Calu3 (cell line): ENCODE data around the gene TECPR2. TPM values are rescaled to one million over a fixed set of nuclear protein-coding genes. Genes with fewer than 3 reads are reported as not detected.
A peak's percentile ranks its signal among the peaks of the same experiment; 100 is the strongest.

Experiments used
- BruUV-seq: library from RNA; stranded (reverse); fragments of 400-500 nt; replicated peaks from 2 replicates; lab custom pipeline; 2021; lab: Mats Ljungman, UMichigan
- CTCF ChIA-PET: fragments of 300-600 bp; sonication (Branson Sonifier 250); formaldehyde crosslinking; loops from one replicate; lab custom pipeline; 2022; ENCODE audit warnings: antibody characterized with exemption; lab: Charles Lee
- DNase-seq: peaks from one replicate; pipeline ENCODE4 v3.0.0; 2022
- H3K27ac Mint-ChIP-seq: one replicate; pipeline ENCODE4 v1.8.0; 2022; ENCODE audit warnings: mixed read lengths; ENCODE audit not compliant: unreplicated experiment
- H3K27me3 Mint-ChIP-seq: one replicate; pipeline ENCODE4 v1.8.0; 2022; ENCODE audit warnings: mixed read lengths; ENCODE audit not compliant: unreplicated experiment
- H3K36me3 Mint-ChIP-seq: one replicate; pipeline ENCODE4 v1.8.0; 2022; ENCODE audit warnings: mild to moderate bottlenecking, moderate library complexity, mixed read lengths; ENCODE audit not compliant: insufficient read depth, unreplicated experiment
- H3K4me1 Mint-ChIP-seq: one replicate; pipeline ENCODE4 v1.8.0; 2022; ENCODE audit warnings: mild to moderate bottlenecking, low read depth, mixed read lengths; ENCODE audit not compliant: unreplicated experiment
- H3K4me3 Mint-ChIP-seq: one replicate; pipeline ENCODE4 v1.8.0; 2022; ENCODE audit warnings: mild to moderate bottlenecking, low read depth, moderate library complexity, mixed read lengths; ENCODE audit not compliant: unreplicated experiment
- H3K9me3 Mint-ChIP-seq: one replicate; pipeline ENCODE4 v1.8.0; 2022; ENCODE audit warnings: low read depth, mixed read lengths; ENCODE audit not compliant: unreplicated experiment
- intact Hi-C: fragments of 100-400 bp; cut with micrococcal nuclease; formaldehyde crosslinking; loops from one replicate; pipeline ENCODE4 v1.10.0; 2022; ENCODE audit not compliant: unreplicated experiment
- total RNA-seq: library from RNA; stranded (reverse); gene quantifications from 2 replicates; pipeline ENCODE4 v1.2.3, GENCODE V29; 2022
- TF ChIP-seq, protein P1 (sequence below): fragments of 200-600 bp; IDR thresholded peaks from one replicate; pipeline ENCODE4 v1.8.0; 2022; ENCODE audit warnings: antibody characterized with exemption; ENCODE audit not compliant: unreplicated experiment

Gene TECPR2
- total RNA-seq, 1 experiment from 2014 or later = 21.7 TPM

DNA sequence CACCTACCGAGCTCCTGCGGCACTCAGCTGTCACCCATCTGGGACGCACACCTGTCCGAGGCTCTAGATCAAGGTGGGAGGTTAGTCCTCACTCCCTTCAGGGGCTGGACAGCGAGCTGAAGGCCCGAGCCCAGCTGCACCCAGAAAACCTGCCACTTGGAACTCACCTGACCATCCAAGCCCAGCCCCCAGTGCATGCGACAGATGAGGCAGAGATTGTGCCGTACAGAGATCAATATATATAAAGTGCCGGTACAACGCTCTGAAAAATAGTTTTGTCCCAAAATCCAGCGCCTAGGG lies 143.8 kb downstream of the TECPR2 start:
- no peaks in the 10 kb centered on the region for H3K9me3 Mint-ChIP-seq
- no TSS peak for BruUV-seq
- no peaks in the 10 kb centered on the region for H3K27me3 Mint-ChIP-seq
- H3K4me3 Mint-ChIP-seq = no peak overlapping the region
- DNase-seq = no peak
- TF ChIP-seq, protein P1, sequence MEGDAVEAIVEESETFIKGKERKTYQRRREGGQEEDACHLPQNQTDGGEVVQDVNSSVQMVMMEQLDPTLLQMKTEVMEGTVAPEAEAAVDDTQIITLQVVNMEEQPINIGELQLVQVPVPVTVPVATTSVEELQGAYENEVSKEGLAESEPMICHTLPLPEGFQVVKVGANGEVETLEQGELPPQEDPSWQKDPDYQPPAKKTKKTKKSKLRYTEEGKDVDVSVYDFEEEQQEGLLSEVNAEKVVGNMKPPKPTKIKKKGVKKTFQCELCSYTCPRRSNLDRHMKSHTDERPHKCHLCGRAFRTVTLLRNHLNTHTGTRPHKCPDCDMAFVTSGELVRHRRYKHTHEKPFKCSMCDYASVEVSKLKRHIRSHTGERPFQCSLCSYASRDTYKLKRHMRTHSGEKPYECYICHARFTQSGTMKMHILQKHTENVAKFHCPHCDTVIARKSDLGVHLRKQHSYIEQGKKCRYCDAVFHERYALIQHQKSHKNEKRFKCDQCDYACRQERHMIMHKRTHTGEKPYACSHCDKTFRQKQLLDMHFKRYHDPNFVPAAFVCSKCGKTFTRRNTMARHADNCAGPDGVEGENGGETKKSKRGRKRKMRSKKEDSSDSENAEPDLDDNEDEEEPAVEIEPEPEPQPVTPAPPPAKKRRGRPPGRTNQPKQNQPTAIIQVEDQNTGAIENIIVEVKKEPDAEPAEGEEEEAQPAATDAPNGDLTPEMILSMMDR = no peak
- CTCF ChIA-PET = no interaction called here
- H3K36me3 Mint-ChIP-seq = peaks cover 40% of the 10 kb centered on the region
- peaks cover 17% of the 10 kb centered on the region for H3K4me1 Mint-ChIP-seq
- intact Hi-C loops = no loop called here
- no peak overlapping the region for H3K27ac Mint-ChIP-seq

DNA sequence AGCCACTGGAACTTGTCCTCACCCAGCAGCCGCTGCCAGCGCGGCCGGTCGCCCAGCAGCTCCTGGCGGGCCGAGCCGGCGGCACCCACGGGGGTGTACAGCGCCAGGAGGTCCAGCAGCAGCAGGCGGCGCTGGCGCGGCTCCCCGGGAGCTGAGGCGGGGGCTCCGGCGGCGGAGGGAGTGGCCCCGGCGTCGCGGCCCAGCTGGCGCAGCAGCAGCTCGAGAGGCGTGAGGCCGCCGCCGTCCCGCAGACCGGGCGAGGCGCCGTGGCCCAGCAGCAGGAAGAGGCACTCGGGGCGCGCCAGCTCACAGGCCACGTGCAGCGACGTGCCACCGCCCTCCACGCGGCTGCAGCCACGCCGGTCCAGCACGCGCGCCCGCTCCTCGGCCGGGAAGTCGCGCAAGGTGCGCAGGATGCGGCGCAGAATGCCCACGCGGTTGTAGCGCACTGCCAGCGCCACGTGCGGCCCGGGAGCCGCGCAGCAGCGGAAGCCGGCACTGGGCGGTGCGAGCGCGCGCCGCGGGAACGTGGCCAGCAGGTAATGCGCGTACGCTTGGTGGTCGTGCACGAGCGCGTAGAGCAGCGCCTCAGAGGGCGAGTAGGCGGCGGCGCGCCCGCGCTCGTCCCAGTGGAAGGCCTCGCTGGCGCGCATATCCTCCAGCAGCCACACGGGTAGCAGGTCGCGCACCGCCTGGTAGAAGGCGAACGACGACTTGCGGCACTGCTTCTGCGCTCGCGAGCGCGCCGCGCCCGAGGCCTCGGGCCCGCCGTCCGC lies 144.5 kb downstream of the TECPR2 start:
- TF ChIP-seq, protein P1 = no peak
- Mint-ChIP-seq H3K27me3 (no peaks in the 10 kb centered on the region), H3K4me1 (peaks cover 17% of the 10 kb centered on the region), H3K27ac (no peak overlapping the region), H3K9me3 (no peaks in the 10 kb centered on the region), H3K4me3 (no peak overlapping the region), H3K36me3 (peaks cover 40% of the 10 kb centered on the region)
- CTCF ChIA-PET = interaction anchor here (0.6 to 1.5 kb wide), 2 partner anchors 69 to 254 kb away, joined by 4 read pairs; no protein-coding TSS in a partner anchor
- DNase-seq = no peak
- intact Hi-C loops = no loop called here
- BruUV-seq = no TSS peak

DNA sequence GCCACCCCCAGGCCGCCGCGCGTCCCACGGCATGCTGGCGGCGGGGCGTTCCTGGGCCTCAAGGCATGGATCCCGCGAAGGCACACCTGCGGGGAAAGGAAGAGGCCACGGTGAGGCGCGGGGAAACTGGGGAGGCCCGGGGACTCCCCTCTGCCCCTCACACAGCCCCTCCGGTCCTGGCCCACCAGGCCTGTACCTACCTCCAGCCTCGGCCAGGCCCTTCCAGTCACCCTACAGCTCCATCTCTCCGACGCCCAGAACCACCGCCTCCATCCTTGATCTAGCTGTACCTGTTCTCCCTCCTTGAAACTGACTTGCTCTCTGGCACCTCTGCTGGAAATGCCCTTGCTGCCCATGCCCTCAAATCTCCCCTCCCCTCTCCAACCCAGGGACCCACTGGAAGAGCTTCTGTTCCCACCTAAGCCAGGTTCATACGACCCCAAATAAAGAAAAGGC lies 145.1 kb downstream of the TECPR2 start:
- no TSS peak for BruUV-seq
- H3K27ac Mint-ChIP-seq = peak overlapping the region; percentile 13
- no peaks in the 10 kb centered on the region for H3K9me3 Mint-ChIP-seq
- peaks cover 17% of the 10 kb centered on the region for H3K4me1 Mint-ChIP-seq
- TF ChIP-seq, protein P1 = no peak
- H3K4me3 Mint-ChIP-seq = peak overlapping the region; percentile 73
- no peaks in the 10 kb centered on the region for H3K27me3 Mint-ChIP-seq
- peaks cover 40% of the 10 kb centered on the region for H3K36me3 Mint-ChIP-seq
- CTCF ChIA-PET = interaction anchor here (1.2 to 1.5 kb wide), 2 partner anchors 15 to 70 kb away, joined by 3 to 4 read pairs; no protein-coding TSS in a partner anchor
- intact Hi-C loops = no loop called here
- DNase-seq = no peak

DNA sequence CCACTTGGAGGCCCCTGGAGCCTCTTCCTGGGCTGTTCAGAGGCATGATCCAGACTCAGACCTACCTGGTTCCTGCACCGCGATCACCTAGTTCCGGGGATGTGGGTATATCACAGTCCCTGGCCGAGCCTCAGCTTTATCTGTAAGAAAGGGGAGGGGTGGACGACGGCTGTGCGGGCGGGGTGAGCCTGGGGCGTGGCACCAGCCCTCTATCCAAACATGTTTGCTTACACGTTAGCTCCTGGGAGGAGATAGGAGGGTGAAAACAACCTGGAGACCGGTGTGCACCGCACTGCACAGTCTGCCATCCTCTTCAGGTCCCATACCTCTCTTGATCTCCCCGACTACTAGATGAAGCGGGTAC lies 145.7 kb downstream of the TECPR2 start:
- Mint-ChIP-seq H3K4me3 (peak overlapping the region; percentile 73), H3K9me3 (no peaks in the 10 kb centered on the region), H3K27ac (peak overlapping the region; percentile 13), H3K36me3 (peaks cover 40% of the 10 kb centered on the region), H3K27me3 (no peaks in the 10 kb centered on the region), H3K4me1 (peaks cover 17% of the 10 kb centered on the region)
- peak; percentile 59 for DNase-seq
- no TSS peak for BruUV-seq
- CTCF ChIA-PET = interaction anchor here (0.6 to 1.5 kb wide), 4 partner anchors 15 to 86 kb away, joined by 3 to 4 read pairs (median 3); no protein-coding TSS in a partner anchor
- intact Hi-C loops = no loop called here
- TF ChIP-seq, protein P1 = no peak
